ENCODE measurements around the gene LRBA.
A peak's percentile ranks its signal among the peaks of the same experiment; 100 is the strongest.
"Not testable (repeated sequence)": the region's sequence is repeated elsewhere in the genome, so short reads cannot be mapped to it uniquely, and the experiment has no call there.

The LRBA gene

GRCh38 chr4:151014521-151015458 is at the start of gene LRBA:
LRBA (minus strand) TSS chr4:151015284; CDS start chr4:151014642, 642 bp downstream.
- Mint-ChIP-seq H3K27ac (peak within 1 kb of the TSS; percentile 96), H3K4me3 (peak within 1 kb of the TSS; percentile 96), H3K4me1 (peaks cover 33% of the 10 kb centered on the region), H3K9me3 (no peaks in the 10 kb centered on the region), H3K36me3 (peaks cover 39% of the 10 kb centered on the region)
- peak; percentile 57 to 91 for DNase-seq (ENCODE audit: low spot score in 2 of 2)
- ATAC-seq, result peak; percentile 85

- not testable (repeated sequence) for H3K36me3 Mint-ChIP-seq; DNase-seq (ENCODE audit: low spot score in 2 of 2); H3K4me3 Mint-ChIP-seq; H3K9me3 Mint-ChIP-seq; H3K4me1 Mint-ChIP-seq
- H3K27ac Mint-ChIP-seq, result peak overlapping the region; percentile 43
- ATAC-seq, result peak; percentile 72
These were observed 48.1 kb upstream of the LRBA start for GRCh38 chr4:151063143-151063542.

GRCh38 chr4:151055539-151055938 is 40.5 kb upstream of the LRBA start:
- Mint-ChIP-seq H3K4me1 (no peaks in the 10 kb centered on the region), H3K4me3 (no peak overlapping the region), H3K27ac (no peak overlapping the region), H3K9me3 (no peaks in the 10 kb centered on the region), H3K36me3 (peaks cover 6% of the 10 kb centered on the region)
- no peak for DNase-seq (ENCODE audit: low spot score in 2 of 2)
- no peak for ATAC-seq

GRCh38 chr4:151052785-151053184 is 37.7 kb upstream of the LRBA start:
- no peak for DNase-seq (ENCODE audit: low spot score in 2 of 2)
- no peak overlapping the region for H3K4me3 Mint-ChIP-seq
- no peak for ATAC-seq
- no peaks in the 10 kb centered on the region for H3K4me1 Mint-ChIP-seq
- no peaks in the 10 kb centered on the region for H3K36me3 Mint-ChIP-seq
- no peak overlapping the region for H3K27ac Mint-ChIP-seq
- no peaks in the 10 kb centered on the region for H3K9me3 Mint-ChIP-seq

GRCh38 chr4:151049430-151049884 is 34.4 kb upstream of the LRBA start:
- no peak for ATAC-seq

GRCh38 chr4:151048913-151049312 is 33.8 kb upstream of the LRBA start:
- Mint-ChIP-seq H3K4me3 (no peak overlapping the region), H3K36me3 (no peaks in the 10 kb centered on the region), H3K27ac (no peak overlapping the region), H3K9me3 (no peaks in the 10 kb centered on the region), H3K4me1 (no peaks in the 10 kb centered on the region)
- no peak for DNase-seq (ENCODE audit: low spot score in 2 of 2)
- ATAC-seq, result no peak

More at GRCh38 chr4:151049430-151049884, 34.4 kb upstream of the LRBA start:
- DNase-seq (ENCODE audit: low spot score in 2 of 2), result no peak
- H3K27ac Mint-ChIP-seq, result no peak overlapping the region
- no peaks in the 10 kb centered on the region for H3K4me1 Mint-ChIP-seq
- H3K9me3 Mint-ChIP-seq, result no peaks in the 10 kb centered on the region
- H3K36me3 Mint-ChIP-seq, result no peaks in the 10 kb centered on the region
- no peak overlapping the region for H3K4me3 Mint-ChIP-seq

- ATAC-seq (no peak), DNase-seq (ENCODE audit: low spot score in 2 of 2) (no peak)
- H3K9me3 Mint-ChIP-seq, result no peaks in the 10 kb centered on the region
- no peaks in the 10 kb centered on the region for H3K36me3 Mint-ChIP-seq
- no peak overlapping the region for H3K4me3 Mint-ChIP-seq
- H3K27ac Mint-ChIP-seq, result no peak overlapping the region
- no peaks in the 10 kb centered on the region for H3K4me1 Mint-ChIP-seq
These were observed 31.5 kb upstream of the LRBA start for GRCh38 chr4:151046609-151047008.

GRCh38 chr4:151045907-151046306 is 30.8 kb upstream of the LRBA start:
- Mint-ChIP-seq H3K4me3 (no peak overlapping the region), H3K36me3 (no peaks in the 10 kb centered on the region), H3K9me3 (no peaks in the 10 kb centered on the region), H3K27ac (no peak overlapping the region), H3K4me1 (no peaks in the 10 kb centered on the region)
- DNase-seq (ENCODE audit: low spot score in 2 of 2), result no peak
- ATAC-seq, result peak; percentile 55

- no peaks in the 10 kb centered on the region for H3K4me1 Mint-ChIP-seq
- no peaks in the 10 kb centered on the region for H3K9me3 Mint-ChIP-seq
- H3K4me3 Mint-ChIP-seq, result no peak overlapping the region
- DNase-seq (ENCODE audit: low spot score in 2 of 2) (no peak), ATAC-seq (no peak)
- H3K36me3 Mint-ChIP-seq, result no peaks in the 10 kb centered on the region
- H3K27ac Mint-ChIP-seq, result no peak overlapping the region
These were observed 28.9 kb upstream of the LRBA start for GRCh38 chr4:151043803-151044515.

GRCh38 chr4:151039733-151040132 is 24.6 kb upstream of the LRBA start:
- H3K36me3 Mint-ChIP-seq, result no peaks in the 10 kb centered on the region

GRCh38 chr4:151038452-151039157 is 23.5 kb upstream of the LRBA start:
- ATAC-seq, result no peak
- Mint-ChIP-seq H3K4me3 (no peak overlapping the region), H3K9me3 (no peaks in the 10 kb centered on the region), H3K4me1 (no peaks in the 10 kb centered on the region), H3K36me3 (no peaks in the 10 kb centered on the region), H3K27ac (no peak overlapping the region)
- DNase-seq (ENCODE audit: low spot score in 2 of 2), result no peak

More at GRCh38 chr4:151039733-151040132, 24.6 kb upstream of the LRBA start:
- Mint-ChIP-seq H3K4me3 (no peak overlapping the region), H3K9me3 (no peaks in the 10 kb centered on the region), H3K27ac (no peak overlapping the region), H3K4me1 (no peaks in the 10 kb centered on the region)
- no peak for DNase-seq (ENCODE audit: low spot score in 2 of 2)
- ATAC-seq, result no peak

- DNase-seq (ENCODE audit: low spot score in 2 of 2) (no peak), ATAC-seq (no peak)
- Mint-ChIP-seq H3K27ac (no peak overlapping the region), H3K36me3 (peaks cover 5% of the 10 kb centered on the region), H3K9me3 (no peaks in the 10 kb centered on the region), H3K4me1 (peaks cover 21% of the 10 kb centered on the region), H3K4me3 (no peak overlapping the region)
These were observed 20.8 kb upstream of the LRBA start for GRCh38 chr4:151035911-151036310.

GRCh38 chr4:151035328-151035727 is 20.2 kb upstream of the LRBA start:
- no peak overlapping the region for H3K4me3 Mint-ChIP-seq
- peaks cover 5% of the 10 kb centered on the region for H3K36me3 Mint-ChIP-seq
- no peaks in the 10 kb centered on the region for H3K9me3 Mint-ChIP-seq
- H3K27ac Mint-ChIP-seq, result no peak overlapping the region
- peaks cover 25% of the 10 kb centered on the region for H3K4me1 Mint-ChIP-seq
- DNase-seq (ENCODE audit: low spot score in 2 of 2), result no peak
- ATAC-seq, result no peak

- H3K9me3 Mint-ChIP-seq, result no peaks in the 10 kb centered on the region
- ATAC-seq, result no peak
- H3K27ac Mint-ChIP-seq, result no peak overlapping the region
These were observed 19.7 kb upstream of the LRBA start for GRCh38 chr4:151034829-151035228.

More at GRCh38 chr4:151034829-151035228, 19.7 kb upstream of the LRBA start:
- Mint-ChIP-seq H3K4me1 (peaks cover 25% of the 10 kb centered on the region), H3K36me3 (peaks cover 10% of the 10 kb centered on the region), H3K4me3 (no peak overlapping the region)
- DNase-seq (ENCODE audit: low spot score in 2 of 2), result no peak

All from stimulated activated effector memory CD8-positive, alpha-beta T cell treated with anti-CD3 and anti-CD28 coated beads, Interleukin-12 subunit alpha, Interleukin-12 subunit beta, amount 100 ng/mL, for 72 hours (primary cell).